ENCODE results near the gene GPR68.

Gene GPR68

DNA sequence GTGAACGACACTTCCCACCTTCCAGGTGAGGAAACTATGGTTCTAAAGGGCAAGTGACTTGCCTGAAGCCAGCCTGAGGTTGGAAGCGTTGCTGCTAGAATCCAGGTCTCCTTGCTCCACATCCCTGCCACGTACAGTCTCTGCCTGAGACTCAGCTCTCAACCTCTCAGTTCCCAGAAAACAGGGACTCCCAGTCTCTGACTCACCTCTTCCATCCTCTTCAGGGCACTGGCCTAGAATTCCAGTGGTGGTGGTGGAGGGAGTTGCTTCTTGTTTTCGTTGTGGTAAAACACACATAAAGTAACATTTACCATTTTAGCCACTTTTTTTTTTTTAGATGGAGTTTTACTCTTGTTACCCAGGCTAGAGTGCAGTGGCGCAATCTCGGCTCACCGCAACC lies 7.3 kb downstream of the GPR68 start:
- no peaks in the 10 kb centered on the region for H3K27me3 ChIP-seq (ENCODE audit: control insufficient read depth in 3 of 3, insufficient read depth in 3 of 3, low read depth in 1 of 3, low read length in 3 of 3)
- no peak overlapping the region for H3K4me3 ChIP-seq (ENCODE audit: low read length in 2 of 2)
- WGBS, 2 donors (ENCODE audit: extremely low coverage in 2 of 2, insufficient read length in 2 of 2, insufficient replicate concordance in 1 of 2), result no CpG with 5 or more reads among the region's 7 CpGs
- no peak overlapping the region for H3K23ac ChIP-seq (ENCODE audit: low read depth, low read length, poor library complexity)
- no peaks in the 10 kb centered on the region for H3K4me1 ChIP-seq (ENCODE audit: control insufficient read depth in 2 of 2, insufficient read depth in 1 of 2, low read depth in 1 of 2, low read length in 2 of 2)
- no peak overlapping the region for H4K91ac ChIP-seq (ENCODE audit: low read depth, low read length, poor library complexity)
- no peaks in the 10 kb centered on the region for H3K36me3 ChIP-seq (replicated peaks in 1 of 2; ENCODE audit: control insufficient read depth in 2 of 2, insufficient read depth in 2 of 2, low read length in 2 of 2)
- H3K4ac ChIP-seq (ENCODE audit: low read length), result no peak overlapping the region
- no peak overlapping the region for H2AFZ ChIP-seq (ENCODE audit: low read length)
- H3K79me1 ChIP-seq (ENCODE audit: low read depth, low read length), result no peaks in the 10 kb centered on the region
- no peak overlapping the region for H3K9ac ChIP-seq (ENCODE audit: low read depth, low read length, poor library complexity)
- H2BK120ac ChIP-seq (ENCODE audit: low read depth, low read length), result no peak overlapping the region
- H2AK5ac ChIP-seq (ENCODE audit: low read depth, low read length), result no peak overlapping the region
- H3K27ac ChIP-seq (replicated peaks; ENCODE audit: low read length), result no peak overlapping the region
- no peak overlapping the region for H4K8ac ChIP-seq (ENCODE audit: low read depth, low read length)
- H3K9me3 ChIP-seq (replicated peaks in 1 of 2; ENCODE audit: control insufficient read depth in 2 of 2, insufficient read depth in 1 of 2, low read depth in 1 of 2, low read length in 2 of 2), result peaks cover 0 to 6% of the 10 kb centered on the region in 2 donors
- DNase-seq (ENCODE audit: low spot score), result no peak
- H3K4me2 ChIP-seq (ENCODE audit: insufficient read depth, low read length, poor library complexity, severe bottlenecking), result no peak overlapping the region
- no peak overlapping the region for H3K14ac ChIP-seq (ENCODE audit: low read length)
- no peak overlapping the region for H2BK5ac ChIP-seq (ENCODE audit: low read length)
- no peak overlapping the region for H2BK12ac ChIP-seq (ENCODE audit: low read length)
- H2BK15ac ChIP-seq (ENCODE audit: low read length), result no peak overlapping the region
- H3K18ac ChIP-seq (ENCODE audit: low read length), result no peak overlapping the region

DNA sequence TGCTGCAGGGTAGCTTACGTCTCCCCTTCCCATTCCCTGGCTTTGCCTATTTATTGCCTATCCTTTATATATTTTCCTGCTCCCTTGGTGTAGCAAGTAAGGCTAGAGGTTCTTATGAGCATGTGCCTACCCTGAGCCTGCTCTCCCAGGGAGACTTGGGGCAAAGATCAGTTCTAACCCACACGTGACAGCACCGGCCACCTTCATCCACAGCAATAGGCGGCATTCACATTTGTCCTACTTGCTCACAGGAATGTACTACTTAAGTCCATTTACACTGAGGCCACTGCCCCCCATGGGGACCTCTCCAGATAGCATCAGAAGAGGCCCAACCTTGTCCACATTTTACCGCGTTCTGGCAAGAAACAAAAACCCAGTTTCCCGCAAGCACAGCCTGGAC lies 8.7 kb downstream of the GPR68 start:
- no CpG with 5 or more reads among the region's 7 CpGs for WGBS, 2 donors (ENCODE audit: extremely low coverage in 2 of 2, insufficient read length in 2 of 2, insufficient replicate concordance in 1 of 2)
- Histone ChIP-seq H3K4ac (ENCODE audit: low read length) (no peak overlapping the region), H3K23ac (ENCODE audit: low read depth, low read length, poor library complexity) (no peak overlapping the region), H2BK15ac (ENCODE audit: low read length) (no peak overlapping the region), H3K79me1 (ENCODE audit: low read depth, low read length) (no peaks in the 10 kb centered on the region), H3K9me3 (replicated peaks in 1 of 2; ENCODE audit: control insufficient read depth in 2 of 2, insufficient read depth in 1 of 2, low read depth in 1 of 2, low read length in 2 of 2) (peaks cover 7 to 12% of the 10 kb centered on the region in 2 donors), H2AFZ (ENCODE audit: low read length) (no peak overlapping the region), H2BK5ac (ENCODE audit: low read length) (no peak overlapping the region), H4K8ac (ENCODE audit: low read depth, low read length) (no peak overlapping the region), H3K18ac (ENCODE audit: low read length) (no peak overlapping the region), H3K4me3 (ENCODE audit: low read length in 2 of 2) (no peak overlapping the region), H2BK120ac (ENCODE audit: low read depth, low read length) (no peak overlapping the region), H3K4me1 (ENCODE audit: control insufficient read depth in 2 of 2, insufficient read depth in 1 of 2, low read depth in 1 of 2, low read length in 2 of 2) (no peaks in the 10 kb centered on the region), H2BK12ac (ENCODE audit: low read length) (no peak overlapping the region), H4K91ac (ENCODE audit: low read depth, low read length, poor library complexity) (no peak overlapping the region), H3K27ac (replicated peaks; ENCODE audit: low read length) (no peak overlapping the region), H3K27me3 (ENCODE audit: control insufficient read depth in 3 of 3, insufficient read depth in 3 of 3, low read depth in 1 of 3, low read length in 3 of 3) (no peaks in the 10 kb centered on the region), H3K4me2 (ENCODE audit: insufficient read depth, low read length, poor library complexity, severe bottlenecking) (no peak overlapping the region), H2AK5ac (ENCODE audit: low read depth, low read length) (no peak overlapping the region), H3K36me3 (replicated peaks in 1 of 2; ENCODE audit: control insufficient read depth in 2 of 2, insufficient read depth in 2 of 2, low read length in 2 of 2) (no peaks in the 10 kb centered on the region), H3K14ac (ENCODE audit: low read length) (no peak overlapping the region), H3K9ac (ENCODE audit: low read depth, low read length, poor library complexity) (no peak overlapping the region)
- no peak for DNase-seq (ENCODE audit: low spot score)

DNA sequence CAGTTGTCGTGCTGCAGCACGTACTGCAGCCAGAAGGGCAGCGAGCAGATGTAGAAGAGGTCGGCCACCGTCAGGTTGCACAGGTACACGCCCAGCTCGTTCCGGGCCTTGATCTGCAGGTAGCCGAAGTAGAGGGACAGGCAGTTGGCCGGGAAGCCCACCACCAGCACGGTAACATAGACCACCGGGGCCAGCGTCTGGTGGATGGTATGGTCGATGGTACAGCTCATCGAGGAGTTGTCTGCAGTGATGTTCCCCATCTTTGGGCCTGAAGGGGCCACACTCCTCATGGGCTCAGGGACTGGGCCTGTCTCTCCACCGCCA lies 9.8 kb downstream of the GPR68 start:
- Histone ChIP-seq H3K4me2 (ENCODE audit: insufficient read depth, low read length, poor library complexity, severe bottlenecking) (no peak overlapping the region), H3K9ac (ENCODE audit: low read depth, low read length, poor library complexity) (no peak overlapping the region), H2BK5ac (ENCODE audit: low read length) (no peak overlapping the region), H3K4me1 (ENCODE audit: control insufficient read depth in 2 of 2, insufficient read depth in 1 of 2, low read depth in 1 of 2, low read length in 2 of 2) (no peaks in the 10 kb centered on the region), H2BK120ac (ENCODE audit: low read depth, low read length) (no peak overlapping the region), H3K23ac (ENCODE audit: low read depth, low read length, poor library complexity) (peak overlapping the region; percentile 52), H3K18ac (ENCODE audit: low read length) (peak overlapping the region; percentile 73), H3K9me3 (replicated peaks in 1 of 2; ENCODE audit: control insufficient read depth in 2 of 2, insufficient read depth in 1 of 2, low read depth in 1 of 2, low read length in 2 of 2) (peaks cover 13 to 15% of the 10 kb centered on the region in 2 donors), H2AFZ (ENCODE audit: low read length) (no peak overlapping the region), H3K27ac (replicated peaks; ENCODE audit: low read length) (no peak overlapping the region), H3K4ac (ENCODE audit: low read length) (no peak overlapping the region), H3K14ac (ENCODE audit: low read length) (peak overlapping the region; percentile 26), H3K36me3 (replicated peaks in 1 of 2; ENCODE audit: control insufficient read depth in 2 of 2, insufficient read depth in 2 of 2, low read length in 2 of 2) (no peaks in the 10 kb centered on the region), H3K4me3 (ENCODE audit: low read length in 2 of 2) (peak overlapping the region in 1 of 2 donors; percentile 60), H2BK15ac (ENCODE audit: low read length) (no peak overlapping the region), H2BK12ac (ENCODE audit: low read length) (no peak overlapping the region), H3K27me3 (ENCODE audit: control insufficient read depth in 3 of 3, insufficient read depth in 3 of 3, low read depth in 1 of 3, low read length in 3 of 3) (no peaks in the 10 kb centered on the region), H4K91ac (ENCODE audit: low read depth, low read length, poor library complexity) (no peak overlapping the region), H3K79me1 (ENCODE audit: low read depth, low read length) (no peaks in the 10 kb centered on the region), H4K8ac (ENCODE audit: low read depth, low read length) (no peak overlapping the region), H2AK5ac (ENCODE audit: low read depth, low read length) (no peak overlapping the region)
- WGBS, 2 donors (ENCODE audit: extremely low coverage in 2 of 2, insufficient read length in 2 of 2, insufficient replicate concordance in 1 of 2), result no CpG with 5 or more reads among the region's 16 CpGs
- DNase-seq (ENCODE audit: low spot score), result no peak

DNA sequence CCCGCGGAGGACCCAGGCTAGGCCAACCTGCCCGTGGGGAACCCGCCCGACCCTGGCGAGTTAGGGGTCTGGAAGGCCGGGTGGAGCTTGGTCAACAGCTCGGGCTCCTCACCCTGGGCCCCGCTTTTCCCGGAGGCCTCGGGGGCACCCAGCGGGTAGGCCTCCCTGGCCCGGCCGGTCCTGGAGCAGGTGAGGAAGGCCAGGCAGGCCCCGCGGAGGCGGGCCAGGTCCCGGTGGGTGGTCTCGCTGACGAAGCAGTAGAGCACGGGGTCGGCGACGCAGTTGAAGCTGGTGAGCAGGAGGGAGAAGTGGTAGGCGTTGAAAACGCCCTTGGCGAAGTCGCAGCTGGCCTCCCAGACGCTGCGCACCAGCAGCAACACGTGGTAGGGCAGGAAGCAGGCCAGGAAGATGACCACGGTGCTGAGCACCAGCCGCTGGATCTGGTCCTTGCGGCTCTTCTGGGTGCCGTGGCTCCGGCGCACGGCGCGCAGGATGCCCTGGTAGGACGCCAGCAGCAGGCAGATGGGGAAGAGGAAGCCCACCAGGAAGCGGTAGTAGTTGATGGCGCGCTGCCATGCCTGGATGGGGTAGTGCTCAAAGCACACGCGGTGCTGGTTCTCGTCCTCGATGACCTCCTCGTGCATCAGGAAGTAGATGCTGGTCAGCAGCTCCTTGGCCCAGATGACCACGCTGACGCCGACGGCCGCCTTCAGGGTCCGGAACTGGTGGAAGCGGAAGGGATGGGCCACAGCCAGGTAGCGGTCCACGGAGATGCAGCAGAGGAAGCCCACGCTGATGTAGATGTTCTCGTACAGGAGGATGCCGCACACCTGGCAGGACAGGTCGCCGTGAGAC lies 10.3 kb downstream of the GPR68 start:
- H3K9me3 ChIP-seq (replicated peaks in 1 of 2; ENCODE audit: control insufficient read depth in 2 of 2, insufficient read depth in 1 of 2, low read depth in 1 of 2, low read length in 2 of 2), result peaks cover 13 to 17% of the 10 kb centered on the region in 2 donors
- no peak for DNase-seq (ENCODE audit: low spot score)
- no peak overlapping the region for H4K8ac ChIP-seq (ENCODE audit: low read depth, low read length)
- H3K9ac ChIP-seq (ENCODE audit: low read depth, low read length, poor library complexity), result no peak overlapping the region
- no peaks in the 10 kb centered on the region for H3K36me3 ChIP-seq (replicated peaks in 1 of 2; ENCODE audit: control insufficient read depth in 2 of 2, insufficient read depth in 2 of 2, low read length in 2 of 2)
- H3K14ac ChIP-seq (ENCODE audit: low read length), result peak overlapping the region; percentile 26
- no peaks in the 10 kb centered on the region for H3K27me3 ChIP-seq (ENCODE audit: control insufficient read depth in 3 of 3, insufficient read depth in 3 of 3, low read depth in 1 of 3, low read length in 3 of 3)
- peak overlapping the region; percentile 73 for H3K18ac ChIP-seq (ENCODE audit: low read length)
- peak overlapping the region; percentile 29 for H2AK5ac ChIP-seq (ENCODE audit: low read depth, low read length)
- no peak overlapping the region for H2BK15ac ChIP-seq (ENCODE audit: low read length)
- WGBS, 2 donors (ENCODE audit: extremely low coverage in 2 of 2, insufficient read length in 2 of 2, insufficient replicate concordance in 1 of 2), result no CpG with 5 or more reads among the region's 63 CpGs
- peak overlapping the region; percentile 52 for H3K23ac ChIP-seq (ENCODE audit: low read depth, low read length, poor library complexity)
- no peak overlapping the region for H3K4me2 ChIP-seq (ENCODE audit: insufficient read depth, low read length, poor library complexity, severe bottlenecking)
- H2BK120ac ChIP-seq (ENCODE audit: low read depth, low read length), result no peak overlapping the region
- H3K4ac ChIP-seq (ENCODE audit: low read length), result no peak overlapping the region
- peak overlapping the region; percentile 48 for H4K91ac ChIP-seq (ENCODE audit: low read depth, low read length, poor library complexity)
- H2BK5ac ChIP-seq (ENCODE audit: low read length), result no peak overlapping the region
- no peak overlapping the region for H2BK12ac ChIP-seq (ENCODE audit: low read length)
- H3K27ac ChIP-seq (replicated peaks; ENCODE audit: low read length), result no peak overlapping the region
- peak overlapping the region in 1 of 2 donors; percentile 60 for H3K4me3 ChIP-seq (ENCODE audit: low read length in 2 of 2)
- H3K4me1 ChIP-seq (ENCODE audit: control insufficient read depth in 2 of 2, insufficient read depth in 1 of 2, low read depth in 1 of 2, low read length in 2 of 2), result no peaks in the 10 kb centered on the region
- H3K79me1 ChIP-seq (ENCODE audit: low read depth, low read length), result no peaks in the 10 kb centered on the region
- H2AFZ ChIP-seq (ENCODE audit: low read length), result no peak overlapping the region
